Sigmoid colon (tissue), 3 donors: ENCODE results near the gene GPC6.

Source experiments
- POLR2A ChIP-seq, 2 donors: fragments of 450-650 bp; IDR thresholded peaks; one replicate each; pipeline ENCODE4 v1.6.1; 2016; ENCODE audit warnings: antibody characterized with exemption in 2 of 2, mild to moderate bottlenecking in 2 of 2, moderate library complexity in 2 of 2
- TF ChIP-seq, protein P1 (sequence below), 4 experiments: fragments of 450-650 bp in 3 of 4; fragments of 200-600 bp in 1 of 4; IDR thresholded peaks; one replicate each; pipeline ENCODE4 v1.5.1; 2016 to 2019; ENCODE audit warnings: antibody characterized with exemption in 4 of 4, mild to moderate bottlenecking in 3 of 4, moderate library complexity in 2 of 4

DNA sequence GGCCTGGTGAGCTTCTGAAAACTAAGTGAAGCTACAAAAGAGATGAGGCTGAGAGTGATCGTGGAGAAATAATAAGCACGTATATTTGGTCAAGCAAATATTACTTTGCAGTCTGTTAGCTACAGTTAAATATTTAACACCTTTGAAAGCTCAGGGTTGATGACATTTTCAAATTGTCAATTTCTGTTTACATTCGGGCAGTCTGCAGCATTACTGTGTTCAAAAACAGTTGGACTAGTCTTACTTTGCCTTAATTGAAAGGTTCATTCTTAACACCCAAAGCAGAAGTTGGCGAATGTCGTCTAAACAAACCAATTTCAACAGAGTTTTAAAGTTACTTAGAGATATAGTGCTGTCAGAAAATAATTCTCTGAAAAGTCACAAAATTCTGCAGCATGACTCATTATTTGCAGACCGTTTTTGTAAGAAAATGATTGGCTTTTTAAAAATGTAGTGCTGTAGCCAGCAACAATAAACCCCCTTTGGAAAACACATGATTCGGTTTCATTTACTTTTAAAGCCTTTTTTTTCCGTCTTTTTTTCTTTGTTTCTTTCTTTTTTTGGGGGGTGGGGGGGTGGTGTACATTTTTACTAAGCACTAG, 549.0 kb downstream of the GPC6 start:
- TF ChIP-seq, protein P1, sequence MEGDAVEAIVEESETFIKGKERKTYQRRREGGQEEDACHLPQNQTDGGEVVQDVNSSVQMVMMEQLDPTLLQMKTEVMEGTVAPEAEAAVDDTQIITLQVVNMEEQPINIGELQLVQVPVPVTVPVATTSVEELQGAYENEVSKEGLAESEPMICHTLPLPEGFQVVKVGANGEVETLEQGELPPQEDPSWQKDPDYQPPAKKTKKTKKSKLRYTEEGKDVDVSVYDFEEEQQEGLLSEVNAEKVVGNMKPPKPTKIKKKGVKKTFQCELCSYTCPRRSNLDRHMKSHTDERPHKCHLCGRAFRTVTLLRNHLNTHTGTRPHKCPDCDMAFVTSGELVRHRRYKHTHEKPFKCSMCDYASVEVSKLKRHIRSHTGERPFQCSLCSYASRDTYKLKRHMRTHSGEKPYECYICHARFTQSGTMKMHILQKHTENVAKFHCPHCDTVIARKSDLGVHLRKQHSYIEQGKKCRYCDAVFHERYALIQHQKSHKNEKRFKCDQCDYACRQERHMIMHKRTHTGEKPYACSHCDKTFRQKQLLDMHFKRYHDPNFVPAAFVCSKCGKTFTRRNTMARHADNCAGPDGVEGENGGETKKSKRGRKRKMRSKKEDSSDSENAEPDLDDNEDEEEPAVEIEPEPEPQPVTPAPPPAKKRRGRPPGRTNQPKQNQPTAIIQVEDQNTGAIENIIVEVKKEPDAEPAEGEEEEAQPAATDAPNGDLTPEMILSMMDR (IDR thresholded peaks at IDR 0.05): no peak
- TF ChIP-seq POLR2A (IDR thresholded peaks at IDR 0.05): no peak
